NCI-H2029 (cell line): Measurements from ENCODE around the gene GADD45A.
"Not testable (repeated sequence)": the region's sequence is repeated elsewhere in the genome, so short reads cannot be mapped to it uniquely, and the experiment has no call there.

ENCODE experiments used
- DNase-seq: peaks from one replicate; lab custom pipeline; 2025; lab: John Stamatoyannopoulos, UW

Gene GADD45A, protein sequence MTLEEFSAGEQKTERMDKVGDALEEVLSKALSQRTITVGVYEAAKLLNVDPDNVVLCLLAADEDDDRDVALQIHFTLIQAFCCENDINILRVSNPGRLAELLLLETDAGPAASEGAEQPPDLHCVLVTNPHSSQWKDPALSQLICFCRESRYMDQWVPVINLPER

GRCh38 chr1:67685067-67685557 is at the start of gene GADD45A:
Gene GADD45A (plus strand): TSS chr1:67685201. CDS start chr1:67685495, 294 bp downstream.
- DNase-seq: peak; percentile 99

- DNase-seq: no peak
These were observed 48.9 kb upstream of the GADD45A start for GRCh38 chr1:67636146-67636545.

- DNase-seq: no peak
These were observed 45.6 kb upstream of the GADD45A start for GRCh38 chr1:67639361-67639760.

DNA sequence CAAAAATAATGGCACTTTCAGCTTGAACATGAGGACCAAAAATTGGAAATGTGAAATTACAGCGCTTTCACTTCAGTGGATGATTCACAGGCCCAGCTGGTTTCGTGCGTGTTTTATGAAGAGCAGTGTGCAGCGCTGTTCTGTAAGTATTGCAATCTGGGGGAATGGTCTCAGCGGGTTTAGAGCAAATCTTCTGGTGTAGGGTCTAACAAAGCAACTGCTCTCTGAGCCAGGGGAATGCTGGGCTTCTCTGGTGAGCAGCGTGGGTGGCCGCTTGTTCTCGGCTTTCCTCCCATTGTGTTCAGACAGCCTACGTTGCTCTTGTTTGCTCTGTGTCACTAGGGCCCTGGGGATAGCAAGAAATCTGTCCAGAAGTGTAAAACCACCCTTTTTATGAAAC is 42.4 kb upstream of the GADD45A start:
- no peak for DNase-seq

- DNase-seq: no peak
These were observed 40.4 kb upstream of the GADD45A start for GRCh38 chr1:67644566-67644965.

- DNase-seq: no peak
These were observed 39.4 kb upstream of the GADD45A start for GRCh38 chr1:67645495-67646144.

- peak; percentile 76 for DNase-seq
These were observed 38.6 kb upstream of the GADD45A start for GRCh38 chr1:67646145-67647035.

DNA sequence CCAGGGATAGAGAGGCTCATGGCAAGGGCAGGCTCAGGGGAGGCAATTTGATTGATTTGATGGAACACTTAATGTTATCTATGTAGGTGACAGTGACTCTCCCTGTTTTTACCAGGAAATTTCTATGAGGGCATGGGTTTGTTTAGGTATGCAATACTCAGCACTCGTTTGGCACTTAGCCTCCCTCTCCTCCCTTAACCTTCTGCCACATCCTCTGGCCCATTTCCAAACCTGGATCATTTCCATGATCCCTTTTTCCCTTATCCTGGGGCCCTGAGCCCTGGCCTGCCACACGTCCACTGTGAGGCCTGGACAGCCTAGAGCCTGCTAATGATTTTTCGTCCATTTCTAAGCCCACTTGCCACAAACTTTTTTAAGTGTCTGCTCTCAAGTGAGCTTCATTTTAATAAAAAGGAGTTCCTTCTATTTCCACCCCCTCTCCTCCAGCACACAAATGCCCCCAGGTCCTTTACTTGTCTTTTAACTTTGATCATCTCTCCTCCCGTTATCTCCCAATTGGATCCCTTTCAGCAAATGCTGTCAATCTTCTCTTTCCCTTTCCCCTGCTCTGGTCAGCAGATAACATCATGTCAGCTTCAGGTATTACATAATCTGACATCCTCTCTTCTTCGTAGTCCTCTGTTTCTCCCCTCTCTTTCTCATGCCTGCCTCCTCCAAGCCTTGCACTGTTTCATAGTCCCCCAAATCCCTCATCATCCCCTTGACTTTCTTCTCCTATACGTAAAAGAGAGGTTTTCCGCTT is 37.8 kb upstream of the GADD45A start:
- DNase-seq: peak; percentile 92

DNA sequence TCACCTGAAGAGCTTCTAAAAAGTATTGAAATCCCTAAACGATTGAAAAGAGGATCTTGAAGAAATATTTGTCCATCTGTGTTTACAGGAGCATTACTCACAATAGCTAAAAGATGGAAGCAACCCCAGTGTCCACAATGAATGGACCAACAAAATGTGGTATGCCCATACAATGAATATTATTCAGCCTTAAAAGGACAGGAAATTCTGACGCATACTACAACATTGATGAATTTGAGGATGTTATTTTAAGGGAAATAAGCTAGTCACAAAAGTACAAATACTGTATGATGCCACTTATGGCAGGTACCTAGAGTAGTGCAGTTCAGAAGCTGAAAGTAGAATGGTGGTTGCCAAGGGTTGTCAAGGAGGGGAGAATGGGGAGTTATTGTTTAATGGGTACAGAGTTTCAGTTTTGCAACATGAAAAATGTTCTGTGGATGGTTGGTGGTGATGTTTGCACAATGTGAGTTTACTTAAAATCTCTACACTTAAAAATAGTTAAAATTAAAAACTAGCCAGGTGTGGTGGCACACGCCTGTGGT is 37.1 kb upstream of the GADD45A start:
- DNase-seq: no peak

GRCh38 chr1:67648582-67649326 is 36.2 kb upstream of the GADD45A start:
- no peak for DNase-seq

GRCh38 chr1:67650061-67650460 is 34.9 kb upstream of the GADD45A start:
- DNase-seq: no peak

DNA sequence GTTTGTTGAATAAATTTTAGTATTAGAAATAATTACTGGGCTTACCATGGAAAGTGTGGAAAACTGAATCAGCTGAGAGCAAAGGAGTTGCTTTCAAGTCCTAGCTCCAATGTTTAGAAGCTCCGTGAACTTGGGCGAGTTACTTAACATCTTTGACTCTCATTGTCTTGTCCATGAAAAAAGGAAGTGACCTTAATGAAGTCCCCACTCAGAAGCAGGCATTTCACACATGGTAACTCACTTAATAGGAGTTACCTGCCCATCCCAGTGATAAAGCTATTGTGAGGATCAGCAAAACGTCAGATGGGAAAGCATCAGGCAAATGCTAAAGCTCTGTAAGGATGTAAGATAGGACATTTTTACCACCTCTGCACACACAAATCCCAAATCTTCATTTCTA is 34.0 kb upstream of the GADD45A start:
- DNase-seq: no peak

DNA sequence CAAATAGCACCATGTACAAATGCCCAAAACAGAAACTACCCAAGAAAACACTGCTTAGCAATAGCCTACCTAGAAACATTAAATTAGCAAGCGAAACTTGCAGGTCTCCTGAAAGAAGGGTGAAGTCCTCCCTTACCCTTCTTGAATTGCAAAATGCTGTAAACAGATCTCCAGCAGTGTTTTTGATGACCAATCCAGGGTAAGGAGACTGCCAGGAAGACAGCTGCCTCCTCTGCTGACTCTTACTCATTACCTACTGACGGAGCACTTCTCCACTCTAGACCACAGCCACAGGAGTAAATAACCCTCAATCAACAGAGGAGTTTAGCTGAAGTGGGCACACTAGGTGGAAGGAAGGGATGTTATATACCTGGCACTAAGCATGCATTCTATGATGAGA is 32.2 kb upstream of the GADD45A start:
- DNase-seq: peak; percentile 80

DNA sequence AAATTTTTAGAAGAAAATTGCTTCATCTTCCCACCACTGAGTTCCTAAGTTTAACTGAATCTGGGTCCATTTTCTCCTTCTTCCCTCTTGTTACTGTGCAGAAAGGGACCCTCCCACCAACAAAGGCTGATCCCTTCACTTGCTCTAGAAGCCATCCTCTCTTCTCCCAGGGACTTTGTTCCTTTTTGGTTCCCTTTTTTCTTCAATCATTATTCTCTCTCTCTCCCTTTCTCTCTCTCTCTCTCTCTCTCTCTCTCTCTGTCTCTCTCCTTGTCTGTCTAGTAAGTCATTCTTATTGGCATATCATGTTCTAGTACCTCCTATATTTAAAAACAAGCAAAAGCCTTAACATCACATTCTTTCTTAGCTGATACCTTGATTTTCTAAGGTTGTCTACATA is 31.7 kb upstream of the GADD45A start:
- DNase-seq: no peak

- DNase-seq: no peak
These were observed 29.4 kb upstream of the GADD45A start for GRCh38 chr1:67655581-67655980.

DNA sequence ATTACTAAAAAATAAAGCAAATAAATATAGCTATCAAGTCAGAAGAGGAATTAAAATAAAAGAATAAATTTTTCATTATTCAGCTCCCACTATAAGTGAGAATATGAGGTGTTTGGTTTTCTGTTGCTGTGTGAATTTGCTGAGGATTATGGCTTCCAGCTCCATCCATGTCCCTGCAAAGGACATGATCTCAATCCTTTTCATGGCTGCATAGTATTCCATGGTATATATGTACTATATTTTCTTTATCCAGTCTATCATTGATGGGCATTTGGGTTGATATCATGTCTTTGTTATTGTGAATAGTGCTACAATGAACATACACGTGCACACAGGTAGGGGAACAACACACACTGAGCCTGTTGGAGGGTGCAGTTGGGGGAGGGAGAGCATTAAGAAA is 27.8 kb upstream of the GADD45A start:
- not testable (repeated sequence) for DNase-seq

- no peak for DNase-seq
These were observed 25.8 kb upstream of the GADD45A start for GRCh38 chr1:67659229-67659628.

DNA sequence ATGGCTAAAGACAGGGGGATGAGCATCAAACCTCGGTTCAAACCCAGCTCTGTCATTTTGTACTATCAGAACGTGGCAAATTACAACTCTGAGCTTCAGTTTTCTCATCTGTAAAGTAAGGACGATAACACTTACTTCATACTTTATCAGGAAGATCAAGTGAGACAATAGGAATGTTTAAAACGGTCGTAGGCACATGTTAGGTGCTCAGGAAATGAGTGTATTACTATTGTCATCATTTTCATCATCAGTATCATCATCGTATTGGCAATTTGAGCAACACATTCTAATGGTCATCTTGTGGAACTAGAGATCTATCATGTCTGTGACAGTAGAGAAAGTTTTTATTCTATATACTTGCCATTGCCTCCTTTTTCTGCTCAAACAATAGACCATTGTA is 22.1 kb upstream of the GADD45A start:
- no peak for DNase-seq

GRCh38 chr1:67664048-67664447 is 21.0 kb upstream of the GADD45A start:
- DNase-seq: peak; percentile 48

GRCh38 chr1:67665307-67665706 is 19.7 kb upstream of the GADD45A start:
- DNase-seq: not testable (repeated sequence)

DNA sequence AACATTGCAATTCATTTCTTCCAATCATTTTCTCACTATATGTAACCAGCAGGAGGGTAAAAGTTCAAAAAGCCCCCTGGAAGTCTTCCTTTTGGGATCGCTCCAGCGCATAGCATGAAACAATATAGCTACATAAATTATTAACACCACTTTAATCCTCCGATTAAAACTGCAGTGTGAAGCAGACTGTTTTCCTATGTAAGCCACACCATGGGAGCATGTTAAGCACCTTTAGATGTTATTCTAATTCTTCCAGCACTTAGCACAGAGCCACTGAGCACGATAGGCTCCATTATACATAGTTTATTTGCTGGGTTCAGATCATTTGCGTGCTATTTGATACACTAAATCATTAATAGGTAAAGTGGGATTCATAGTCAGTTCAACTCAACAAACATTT is 18.4 kb upstream of the GADD45A start:
- no peak for DNase-seq
